ENCODE data around the gene ARHGAP6. TPM values are rescaled to one million over a fixed set of nuclear protein-coding genes. Genes with fewer than 3 reads are reported as not detected.

The ARHGAP6 gene
- total RNA-seq, 6 donors from 2014 or later, result 14.4 to 40.9 (median 18.0) TPM

DNA sequence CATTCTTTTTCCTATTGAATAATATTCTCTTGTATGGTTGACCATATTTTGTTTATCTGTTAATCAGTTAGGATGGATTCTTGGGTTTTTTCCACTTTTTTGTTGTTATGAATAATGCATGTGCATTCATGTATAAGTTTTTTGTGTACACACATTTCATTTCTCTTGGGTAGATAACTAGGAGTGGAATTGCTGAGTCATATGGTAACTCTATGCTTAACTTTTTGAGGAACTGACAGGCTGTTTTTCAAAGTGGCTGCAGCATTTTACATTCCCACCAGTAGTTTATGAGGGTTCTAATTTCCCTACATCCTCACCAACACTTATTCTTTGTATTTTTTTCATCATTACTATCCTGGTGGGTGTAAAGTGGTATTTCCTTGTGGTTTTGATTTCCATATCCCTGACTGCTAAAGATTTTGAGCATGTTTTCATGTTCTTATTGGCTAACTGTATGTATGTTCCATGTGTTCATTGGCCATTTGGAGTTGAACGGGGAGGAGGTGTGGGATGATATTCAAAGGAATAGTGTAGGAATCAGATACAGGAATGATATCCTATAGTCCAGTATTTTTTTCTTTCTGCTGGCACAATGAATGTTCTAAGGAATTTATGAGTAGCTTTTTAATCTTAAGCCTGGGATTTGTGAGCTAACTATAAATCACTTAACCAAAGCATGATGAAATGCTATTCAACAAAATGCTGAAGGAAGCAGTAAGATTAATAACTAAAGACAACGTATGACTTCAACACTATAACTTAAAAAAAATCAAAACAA lies 258.2 kb downstream of the ARHGAP6 start:
- Histone ChIP-seq H3K9me3 (no peaks in the 10 kb centered on the region), H3K4me3 (no peak overlapping the region), H3K27me3 (no peaks in the 10 kb centered on the region), H3K4me1 (no peaks in the 10 kb centered on the region), H3K36me3 (no peaks in the 10 kb centered on the region), H3K27ac (no peak overlapping the region)
- no peak for ATAC-seq (ENCODE audit: low FRiP score in 2 of 2)
- no peak for DNase-seq
- TF ChIP-seq POLR2AphosphoS5 (IDR thresholded peaks at IDR 0.05) (no peak), EP300 (IDR thresholded peaks at IDR 0.05) (no peak), POLR2A (IDR thresholded peaks at IDR 0.05) (no peak)
- TF ChIP-seq, protein P1, sequence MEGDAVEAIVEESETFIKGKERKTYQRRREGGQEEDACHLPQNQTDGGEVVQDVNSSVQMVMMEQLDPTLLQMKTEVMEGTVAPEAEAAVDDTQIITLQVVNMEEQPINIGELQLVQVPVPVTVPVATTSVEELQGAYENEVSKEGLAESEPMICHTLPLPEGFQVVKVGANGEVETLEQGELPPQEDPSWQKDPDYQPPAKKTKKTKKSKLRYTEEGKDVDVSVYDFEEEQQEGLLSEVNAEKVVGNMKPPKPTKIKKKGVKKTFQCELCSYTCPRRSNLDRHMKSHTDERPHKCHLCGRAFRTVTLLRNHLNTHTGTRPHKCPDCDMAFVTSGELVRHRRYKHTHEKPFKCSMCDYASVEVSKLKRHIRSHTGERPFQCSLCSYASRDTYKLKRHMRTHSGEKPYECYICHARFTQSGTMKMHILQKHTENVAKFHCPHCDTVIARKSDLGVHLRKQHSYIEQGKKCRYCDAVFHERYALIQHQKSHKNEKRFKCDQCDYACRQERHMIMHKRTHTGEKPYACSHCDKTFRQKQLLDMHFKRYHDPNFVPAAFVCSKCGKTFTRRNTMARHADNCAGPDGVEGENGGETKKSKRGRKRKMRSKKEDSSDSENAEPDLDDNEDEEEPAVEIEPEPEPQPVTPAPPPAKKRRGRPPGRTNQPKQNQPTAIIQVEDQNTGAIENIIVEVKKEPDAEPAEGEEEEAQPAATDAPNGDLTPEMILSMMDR (IDR thresholded peaks at IDR 0.05), result no peak
- 65 to 86% methylated on average over 2 of the region's 2 CpGs for WGBS, 2 donors

DNA sequence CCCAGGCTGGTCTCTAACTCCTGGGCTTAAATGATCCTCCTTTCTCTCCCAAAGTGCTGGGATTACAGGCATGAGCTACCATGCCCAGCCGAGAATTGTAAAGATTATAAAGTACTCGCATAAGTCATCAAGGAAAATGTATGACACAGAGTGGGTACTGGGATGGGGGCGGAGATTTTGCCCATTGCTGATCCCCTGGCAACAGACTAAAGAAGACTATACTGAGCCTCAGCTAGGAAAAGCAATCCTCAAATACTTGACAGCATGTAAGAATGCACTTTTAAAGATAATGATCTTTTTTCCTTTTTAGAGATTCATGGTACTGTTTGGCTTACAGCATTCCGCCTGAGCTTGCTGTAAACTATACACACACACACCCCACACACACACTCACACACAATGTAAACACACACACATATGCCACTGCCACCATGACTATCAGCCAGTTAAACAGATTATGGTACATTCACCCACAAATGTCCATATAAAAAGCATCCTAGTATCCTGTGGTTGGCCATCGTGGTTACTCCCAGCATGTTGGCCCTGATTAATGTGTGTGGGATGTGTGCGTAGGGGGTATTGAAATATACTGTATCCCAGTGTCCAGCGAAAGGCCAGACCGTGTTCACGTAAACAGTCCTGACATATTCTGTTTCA lies 259.5 kb downstream of the ARHGAP6 start:
- DNase-seq (no peak), ATAC-seq (ENCODE audit: low FRiP score in 2 of 2) (no peak)
- Histone ChIP-seq H3K27me3 (no peaks in the 10 kb centered on the region), H3K27ac (no peak overlapping the region), H3K36me3 (no peaks in the 10 kb centered on the region), H3K9me3 (no peaks in the 10 kb centered on the region), H3K4me1 (no peaks in the 10 kb centered on the region), H3K4me3 (no peak overlapping the region)
- TF ChIP-seq, protein P1 (IDR thresholded peaks at IDR 0.05), result no peak
- TF ChIP-seq POLR2A (IDR thresholded peaks at IDR 0.05), result no peak
- no peak for TF ChIP-seq EP300 (IDR thresholded peaks at IDR 0.05)
- TF ChIP-seq POLR2AphosphoS5 (IDR thresholded peaks at IDR 0.05), result no peak
- WGBS, 2 donors, result 51 to 65% methylated on average over 9 of the region's 9 CpGs

DNA sequence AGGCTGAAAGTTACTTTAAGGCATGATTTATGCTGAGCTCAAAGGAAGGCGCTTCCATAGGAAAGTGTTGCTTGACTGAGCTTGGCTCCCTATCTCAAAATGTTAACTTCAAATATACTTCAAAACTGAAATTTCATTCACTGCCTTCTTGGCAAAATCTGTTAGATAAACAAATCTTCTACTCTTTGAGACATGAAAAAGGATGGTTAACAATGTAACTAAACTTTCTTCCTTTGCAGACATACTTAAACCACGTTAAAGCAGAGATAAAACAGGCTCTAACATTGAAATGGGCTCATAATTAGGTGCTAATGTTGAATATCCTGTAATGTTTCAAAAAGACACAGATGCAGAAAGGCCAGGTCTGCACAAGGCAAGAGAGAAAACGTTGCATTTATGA lies 262.1 kb downstream of the ARHGAP6 start:
- Histone ChIP-seq H3K27me3 (no peaks in the 10 kb centered on the region), H3K4me3 (no peak overlapping the region), H3K27ac (no peak overlapping the region), H3K4me1 (no peaks in the 10 kb centered on the region), H3K9me3 (no peaks in the 10 kb centered on the region), H3K36me3 (no peaks in the 10 kb centered on the region)
- 42 to 67% methylated on average over 3 of the region's 3 CpGs for WGBS, 2 donors
- no peak for TF ChIP-seq POLR2AphosphoS5 (IDR thresholded peaks at IDR 0.05)
- TF ChIP-seq POLR2A (IDR thresholded peaks at IDR 0.05), result no peak
- TF ChIP-seq EP300 (IDR thresholded peaks at IDR 0.05), result no peak
- TF ChIP-seq, protein P1 (IDR thresholded peaks at IDR 0.05), result no peak
- no peak for DNase-seq
- no peak for ATAC-seq (ENCODE audit: low FRiP score in 2 of 2)

DNA sequence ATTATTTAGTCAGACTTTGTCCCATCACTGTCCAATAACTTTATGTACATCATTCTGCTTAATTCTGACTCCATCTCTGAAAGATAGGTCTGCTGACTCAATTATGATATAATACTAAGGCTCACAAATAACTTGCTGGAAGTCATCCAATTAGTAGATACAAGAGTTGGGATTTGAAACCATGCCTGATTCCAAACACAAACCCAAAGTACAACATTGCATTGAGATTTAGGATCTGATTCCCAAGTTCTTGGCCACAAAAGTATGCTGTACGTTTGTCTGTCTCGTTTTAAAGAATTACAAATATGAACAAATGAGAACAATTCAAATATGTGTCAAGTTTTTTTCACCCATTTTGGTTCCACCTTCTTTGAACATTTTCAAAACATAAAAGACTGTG lies 263.8 kb downstream of the ARHGAP6 start:
- Histone ChIP-seq H3K36me3 (no peaks in the 10 kb centered on the region), H3K27ac (no peak overlapping the region), H3K27me3 (no peaks in the 10 kb centered on the region), H3K4me3 (no peak overlapping the region), H3K4me1 (no peaks in the 10 kb centered on the region), H3K9me3 (no peaks in the 10 kb centered on the region)
- ATAC-seq (ENCODE audit: low FRiP score in 2 of 2) (no peak), DNase-seq (no peak)
- TF ChIP-seq POLR2A (IDR thresholded peaks at IDR 0.05) (no peak), EP300 (IDR thresholded peaks at IDR 0.05) (no peak), POLR2AphosphoS5 (IDR thresholded peaks at IDR 0.05) (no peak)
- TF ChIP-seq, protein P1 (IDR thresholded peaks at IDR 0.05), result no peak
- WGBS, 2 donors, result 43 to 69% methylated on average over 2 of the region's 2 CpGs

Data from upper lobe of left lung (tissue), 6 donors.